ENCODE data around the gene MPP2.
A peak's percentile ranks its signal among the peaks of the same experiment; 100 is the strongest.
"Not testable (repeated sequence)": the region's sequence is repeated elsewhere in the genome, so short reads cannot be mapped to it uniquely, and the experiment has no call there.

Gene MPP2

GRCh38 chr17:43932357-43932756, 25.0 kb upstream of the MPP2 start:
- Histone ChIP-seq H3K4me3 (ENCODE audit: low read depth in 1 of 5, low read length in 5 of 5) (no peak overlapping the region), H3K4me1 (ENCODE audit: control insufficient read depth in 5 of 5, insufficient read depth in 5 of 5, low read length in 5 of 5) (peaks cover 0 to 8% (median 5%) of the 10 kb centered on the region in 5 donors), H3K9me3 (ENCODE audit: control insufficient read depth in 5 of 5, low read length in 5 of 5) (no peaks in the 10 kb centered on the region), H3K36me3 (ENCODE audit: control insufficient read depth in 5 of 5, insufficient read depth in 5 of 5, low read length in 5 of 5) (no peaks in the 10 kb centered on the region), H3K27ac (ENCODE audit: low read depth, low read length) (no peak overlapping the region), H3K27me3 (ENCODE audit: control insufficient read depth in 5 of 5, insufficient read depth in 4 of 5, low read length in 5 of 5) (peaks cover 4 to 20% (median 9%) of the 10 kb centered on the region in 5 donors), H3K9ac (ENCODE audit: low read length in 5 of 5) (no peak overlapping the region)

- no peak overlapping the region for H3K9ac ChIP-seq (ENCODE audit: low read length in 5 of 5)
- peaks cover 4 to 26% (median 14%) of the 10 kb centered on the region in 5 donors for H3K27me3 ChIP-seq (ENCODE audit: control insufficient read depth in 5 of 5, insufficient read depth in 4 of 5, low read length in 5 of 5)
- H3K4me1 ChIP-seq (ENCODE audit: control insufficient read depth in 5 of 5, insufficient read depth in 5 of 5, low read length in 5 of 5): peaks cover 2 to 15% (median 10%) of the 10 kb centered on the region in 5 donors
- no peak overlapping the region for H3K4me3 ChIP-seq (ENCODE audit: low read depth in 1 of 5, low read length in 5 of 5)
- no peaks in the 10 kb centered on the region for H3K36me3 ChIP-seq (ENCODE audit: control insufficient read depth in 5 of 5, insufficient read depth in 5 of 5, low read length in 5 of 5)
- no peaks in the 10 kb centered on the region for H3K9me3 ChIP-seq (ENCODE audit: control insufficient read depth in 5 of 5, low read length in 5 of 5)
- no peak overlapping the region for H3K27ac ChIP-seq (ENCODE audit: low read depth, low read length)
Measured at GRCh38 chr17:43931062-43931571, 23.8 kb upstream of the MPP2 start.

- no peak overlapping the region for H3K9ac ChIP-seq (ENCODE audit: low read length in 5 of 5)
- peaks cover 4 to 40% (median 22%) of the 10 kb centered on the region in 5 donors for H3K27me3 ChIP-seq (ENCODE audit: control insufficient read depth in 5 of 5, insufficient read depth in 4 of 5, low read length in 5 of 5)
- no peak overlapping the region for H3K27ac ChIP-seq (ENCODE audit: low read depth, low read length)
- no peak overlapping the region for H3K4me3 ChIP-seq (ENCODE audit: low read depth in 1 of 5, low read length in 5 of 5)
- H3K36me3 ChIP-seq (ENCODE audit: control insufficient read depth in 5 of 5, insufficient read depth in 5 of 5, low read length in 5 of 5): no peaks in the 10 kb centered on the region
- no peaks in the 10 kb centered on the region for H3K9me3 ChIP-seq (ENCODE audit: control insufficient read depth in 5 of 5, low read length in 5 of 5)
- peaks cover 2 to 15% (median 10%) of the 10 kb centered on the region in 5 donors for H3K4me1 ChIP-seq (ENCODE audit: control insufficient read depth in 5 of 5, insufficient read depth in 5 of 5, low read length in 5 of 5)
Measured at GRCh38 chr17:43928609-43929008, 21.3 kb upstream of the MPP2 start.

- Histone ChIP-seq H3K4me1 (ENCODE audit: control insufficient read depth in 5 of 5, insufficient read depth in 5 of 5, low read length in 5 of 5) (peaks cover 2 to 15% (median 10%) of the 10 kb centered on the region in 5 donors), H3K4me3 (ENCODE audit: low read depth in 1 of 5, low read length in 5 of 5) (peak overlapping the region in 4 of 5 donors; percentile 40 to 67 (median 62)), H3K27me3 (ENCODE audit: control insufficient read depth in 5 of 5, insufficient read depth in 4 of 5, low read length in 5 of 5) (peaks cover 7 to 40% (median 20%) of the 10 kb centered on the region in 5 donors)
- not testable (repeated sequence) for H3K9ac ChIP-seq (ENCODE audit: low read length in 5 of 5); H3K9me3 ChIP-seq (ENCODE audit: control insufficient read depth in 5 of 5, low read length in 5 of 5); H3K36me3 ChIP-seq (ENCODE audit: control insufficient read depth in 5 of 5, insufficient read depth in 5 of 5, low read length in 5 of 5); H3K27ac ChIP-seq (ENCODE audit: low read depth, low read length)
Measured at GRCh38 chr17:43927929-43928328, 20.6 kb upstream of the MPP2 start.

DNA sequence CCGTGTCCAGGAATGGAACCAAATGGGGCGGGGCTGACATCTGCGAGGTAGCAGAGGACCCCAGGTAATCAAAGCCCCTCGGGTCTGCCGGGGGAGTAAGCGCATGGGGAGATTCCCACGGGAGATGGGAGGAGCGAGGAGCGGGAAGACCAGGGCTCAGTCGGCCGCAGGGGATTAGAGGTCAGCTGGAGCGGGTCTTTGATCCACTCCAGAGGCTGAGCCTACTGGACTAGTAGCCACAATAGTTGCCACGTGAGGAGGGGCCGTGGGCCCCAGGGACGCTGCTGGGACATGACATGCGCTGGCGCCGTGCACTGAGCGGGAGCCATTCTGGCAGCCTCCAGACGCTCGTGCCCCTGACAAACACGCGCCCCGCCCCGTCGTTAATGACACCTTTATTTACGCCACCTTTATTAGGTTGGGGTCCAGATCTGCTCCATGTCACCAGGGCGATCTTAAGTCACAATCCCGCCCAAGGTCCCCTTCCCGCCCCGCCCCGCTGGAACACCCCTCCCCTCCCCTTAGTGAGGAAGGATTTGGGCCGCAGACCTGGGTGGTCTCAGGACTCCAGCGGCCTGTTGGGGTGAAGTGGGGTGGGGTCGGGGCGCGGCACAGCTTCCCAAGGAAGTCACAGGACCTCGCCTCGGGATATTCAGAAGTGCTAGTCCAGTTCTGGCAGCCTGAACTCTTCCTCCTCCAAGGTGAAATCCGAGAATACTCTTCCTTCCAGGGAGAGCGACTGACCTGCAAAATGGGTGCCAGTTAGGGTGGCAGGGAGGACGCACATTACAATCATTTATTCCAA, 19.9 kb upstream of the MPP2 start:
- Histone ChIP-seq H3K9ac (ENCODE audit: low read length in 5 of 5) (peak overlapping the region in 2 of 5 donors; percentile 43 to 59), H3K27ac (ENCODE audit: low read depth, low read length) (no peak overlapping the region), H3K27me3 (ENCODE audit: control insufficient read depth in 5 of 5, insufficient read depth in 4 of 5, low read length in 5 of 5) (peaks cover 7 to 34% (median 15%) of the 10 kb centered on the region in 5 donors)

GRCh38 chr17:43924558-43924957, 17.2 kb upstream of the MPP2 start:
- Histone ChIP-seq H3K27me3 (ENCODE audit: control insufficient read depth in 5 of 5, insufficient read depth in 4 of 5, low read length in 5 of 5) (peaks cover 3 to 42% (median 22%) of the 10 kb centered on the region in 5 donors), H3K9ac (ENCODE audit: low read length in 5 of 5) (no peak overlapping the region), H3K36me3 (ENCODE audit: control insufficient read depth in 5 of 5, insufficient read depth in 5 of 5, low read length in 5 of 5) (no peaks in the 10 kb centered on the region), H3K9me3 (ENCODE audit: control insufficient read depth in 5 of 5, low read length in 5 of 5) (no peaks in the 10 kb centered on the region), H3K27ac (ENCODE audit: low read depth, low read length) (no peak overlapping the region), H3K4me1 (ENCODE audit: control insufficient read depth in 5 of 5, insufficient read depth in 5 of 5, low read length in 5 of 5) (peaks cover 2 to 15% (median 10%) of the 10 kb centered on the region in 5 donors), H3K4me3 (ENCODE audit: low read depth in 1 of 5, low read length in 5 of 5) (no peak overlapping the region)

More for the DNA sequence above, 19.9 kb upstream of the MPP2 start:
- peak overlapping the region; percentile 57 to 67 (median 61) for H3K4me3 ChIP-seq (ENCODE audit: low read depth in 1 of 5, low read length in 5 of 5)
- H3K36me3 ChIP-seq (ENCODE audit: control insufficient read depth in 5 of 5, insufficient read depth in 5 of 5, low read length in 5 of 5): no peaks in the 10 kb centered on the region
- H3K4me1 ChIP-seq (ENCODE audit: control insufficient read depth in 5 of 5, insufficient read depth in 5 of 5, low read length in 5 of 5): peaks cover 2 to 15% (median 10%) of the 10 kb centered on the region in 5 donors
- no peaks in the 10 kb centered on the region for H3K9me3 ChIP-seq (ENCODE audit: control insufficient read depth in 5 of 5, low read length in 5 of 5)

GRCh38 chr17:43920500-43921095, 13.3 kb upstream of the MPP2 start:
- no peak overlapping the region for H3K4me3 ChIP-seq (ENCODE audit: low read depth in 1 of 5, low read length in 5 of 5)
- no peak overlapping the region for H3K9ac ChIP-seq (ENCODE audit: low read length in 5 of 5)
- H3K9me3 ChIP-seq (ENCODE audit: control insufficient read depth in 5 of 5, low read length in 5 of 5): no peaks in the 10 kb centered on the region
- H3K27ac ChIP-seq (ENCODE audit: low read depth, low read length): no peak overlapping the region
- peaks cover 0 to 25% (median 11%) of the 10 kb centered on the region in 5 donors for H3K27me3 ChIP-seq (ENCODE audit: control insufficient read depth in 5 of 5, insufficient read depth in 4 of 5, low read length in 5 of 5)
- no peaks in the 10 kb centered on the region for H3K36me3 ChIP-seq (ENCODE audit: control insufficient read depth in 5 of 5, insufficient read depth in 5 of 5, low read length in 5 of 5)
- peaks cover 1 to 13% (median 11%) of the 10 kb centered on the region in 5 donors for H3K4me1 ChIP-seq (ENCODE audit: control insufficient read depth in 5 of 5, insufficient read depth in 5 of 5, low read length in 5 of 5)

GRCh38 chr17:43918026-43918389, 10.7 kb upstream of the MPP2 start:
- peak overlapping the region in 1 of 5 donors; percentile 20 for H3K9ac ChIP-seq (ENCODE audit: low read length in 5 of 5)
- H3K27ac ChIP-seq (ENCODE audit: low read depth, low read length): no peak overlapping the region
- peaks cover 0 to 24% (median 11%) of the 10 kb centered on the region in 5 donors for H3K27me3 ChIP-seq (ENCODE audit: control insufficient read depth in 5 of 5, insufficient read depth in 4 of 5, low read length in 5 of 5)
- H3K9me3 ChIP-seq (ENCODE audit: control insufficient read depth in 5 of 5, low read length in 5 of 5): no peaks in the 10 kb centered on the region
- H3K4me3 ChIP-seq (ENCODE audit: low read depth in 1 of 5, low read length in 5 of 5): peak overlapping the region in 4 of 5 donors; percentile 55 to 65 (median 59)
- H3K36me3 ChIP-seq (ENCODE audit: control insufficient read depth in 5 of 5, insufficient read depth in 5 of 5, low read length in 5 of 5): no peaks in the 10 kb centered on the region
- peaks cover 1 to 13% (median 11%) of the 10 kb centered on the region in 5 donors for H3K4me1 ChIP-seq (ENCODE audit: control insufficient read depth in 5 of 5, insufficient read depth in 5 of 5, low read length in 5 of 5)

- Histone ChIP-seq H3K27me3 (ENCODE audit: control insufficient read depth in 5 of 5, insufficient read depth in 4 of 5, low read length in 5 of 5) (peaks cover 2 to 29% (median 16%) of the 10 kb centered on the region in 5 donors), H3K9me3 (ENCODE audit: control insufficient read depth in 5 of 5, low read length in 5 of 5) (no peaks in the 10 kb centered on the region), H3K4me1 (ENCODE audit: control insufficient read depth in 5 of 5, insufficient read depth in 5 of 5, low read length in 5 of 5) (peaks cover 1 to 13% (median 11%) of the 10 kb centered on the region in 5 donors), H3K27ac (ENCODE audit: low read depth, low read length) (no peak overlapping the region), H3K4me3 (ENCODE audit: low read depth in 1 of 5, low read length in 5 of 5) (peak overlapping the region; percentile 55 to 65 (median 59)), H3K36me3 (ENCODE audit: control insufficient read depth in 5 of 5, insufficient read depth in 5 of 5, low read length in 5 of 5) (no peaks in the 10 kb centered on the region), H3K9ac (ENCODE audit: low read length in 5 of 5) (peak overlapping the region in 3 of 5 donors; percentile 20 to 50 (median 38))
Measured at GRCh38 chr17:43917348-43918025, 10.2 kb upstream of the MPP2 start.

Measured in subcutaneous abdominal adipose tissue (tissue), 5 donors.